HepG2 (cell line): ENCODE data around the gene SIVA1. TPM values are rescaled to one million over a fixed set of nuclear protein-coding genes. Genes with fewer than 3 reads are reported as not detected.

Experiments used
- BCLAF1 ChIP-seq: fragments of 450-650 bp; IDR thresholded peaks from 2 replicates; pipeline ENCODE4 v1.6.1; 2017; ENCODE audit warnings: mild to moderate bottlenecking
- CEBPB ChIP-seq: IDR thresholded peaks from 2 replicates; pipeline ENCODE4 v1.6.1; 2011; ENCODE audit warnings: low read depth, low read length, improper control_type of control experiment, borderline replicate concordance
- FOXO4 ChIP-seq: sonication (generic); formaldehyde crosslinking; conservative IDR thresholded peaks from 2 replicates; pipeline ENCODE4 v1.8.1; 2023; ENCODE audit warnings: missing genetic modification reagents
- GABPB1 ChIP-seq: IDR thresholded peaks from 2 replicates; pipeline ENCODE4 v1.6.1; 2016; ENCODE audit warnings: mild to moderate bottlenecking, missing genetic modification reagents, moderate library complexity, missing compliant biosample characterization
- GATAD2A ChIP-seq: IDR thresholded peaks from 2 replicates; pipeline ENCODE4 v1.6.1; 2016
- HNRNPK ChIP-seq: fragments of 200-400 bp; formaldehyde crosslinking; IDR thresholded peaks from 2 replicates; pipeline ENCODE4 v1.6.1; 2018; ENCODE audit warnings: low read length, low read depth, moderate library complexity, mild to moderate bottlenecking; ENCODE audit not compliant: poor library complexity, severe bottlenecking
- KLF16 ChIP-seq, 2 experiments: sonication (generic) in 1 of 2; formaldehyde crosslinking in 1 of 2; IDR thresholded peaks; 2 replicates each; pipeline versions ENCODE4 v1.6.1 to v1.8.0; 2016 to 2023; ENCODE audit warnings: missing genetic modification reagents in 2 of 2, missing compliant biosample characterization in 1 of 2
- LCORL ChIP-seq, 2 experiments: fragments of 450-650 bp in 1 of 2; sonication (generic) in 1 of 2; formaldehyde crosslinking in 1 of 2; IDR thresholded peaks; 2 replicates each; pipeline versions ENCODE4 v1.5.0 to v1.6.1; 2017 to 2020; ENCODE audit warnings: antibody characterized with exemption in 1 of 2, missing genetic modification reagents in 1 of 2
- MAX ChIP-seq: IDR thresholded peaks from 2 replicates; pipeline ENCODE4 v1.6.1; 2012; ENCODE audit warnings: inconsistent platforms
- NCOA1 ChIP-seq: sonication (generic); formaldehyde crosslinking; IDR thresholded peaks from 2 replicates; pipeline ENCODE4 v1.9.0; 2021; ENCODE audit warnings: missing genetic modification reagents
- NPAS2 ChIP-seq: sonication (generic); formaldehyde crosslinking; IDR thresholded peaks from 2 replicates; pipeline ENCODE4 v1.8.0; 2022; ENCODE audit warnings: mild to moderate bottlenecking, missing genetic modification reagents, borderline replicate concordance
- NR2F6 ChIP-seq, 2 experiments: IDR thresholded peaks; 2 replicates each; pipeline ENCODE4 v1.6.1; 2016; ENCODE audit warnings: antibody characterized with exemption in 1 of 2, mild to moderate bottlenecking in 1 of 2
- RXRA ChIP-seq: sonication (generic); formaldehyde crosslinking; IDR thresholded peaks from 2 replicates; pipeline ENCODE4 v1.5.1; 2020; ENCODE audit warnings: missing genetic modification reagents
- SNAPC2 ChIP-seq: sonication (generic); formaldehyde crosslinking; IDR thresholded peaks from 2 replicates; pipeline ENCODE4 v1.8.1; 2022; ENCODE audit warnings: mild to moderate bottlenecking, missing genetic modification reagents
- ZFP41 ChIP-seq: sonication (generic); formaldehyde crosslinking; IDR thresholded peaks from 2 replicates; pipeline ENCODE4 v1.4.0; 2020; ENCODE audit warnings: mild to moderate bottlenecking, missing genetic modification reagents, borderline replicate concordance
- ZNF18 ChIP-seq: sonication (generic); formaldehyde crosslinking; IDR thresholded peaks from 2 replicates; pipeline ENCODE4 v1.8.0; 2022; ENCODE audit warnings: mild to moderate bottlenecking, missing genetic modification reagents; ENCODE audit not compliant: insufficient replicate concordance
- ZNF333 ChIP-seq: sonication (generic); formaldehyde crosslinking; IDR thresholded peaks from 2 replicates; pipeline ENCODE4 v1.4.0; 2020; ENCODE audit warnings: mild to moderate bottlenecking, missing genetic modification reagents, borderline replicate concordance
- ZNF512 ChIP-seq: sonication (generic); formaldehyde crosslinking; IDR thresholded peaks from 2 replicates; pipeline ENCODE4 v1.4.0; 2020; ENCODE audit warnings: mild to moderate bottlenecking, missing genetic modification reagents
- ZNF7 ChIP-seq: IDR thresholded peaks from 2 replicates; pipeline ENCODE4 v1.6.1; 2016; ENCODE audit warnings: missing biosample characterization, missing genetic modification reagents
- ZNF878 ChIP-seq: sonication (generic); formaldehyde crosslinking; IDR thresholded peaks from 2 replicates; pipeline ENCODE4 v1.8.1; 2023; ENCODE audit warnings: mild to moderate bottlenecking, missing genetic modification reagents, moderate library complexity
- ZNF883 ChIP-seq: sonication (generic); formaldehyde crosslinking; IDR thresholded peaks from 2 replicates; pipeline ENCODE4 v1.5.1; 2020; ENCODE audit warnings: mild to moderate bottlenecking, missing genetic modification reagents; ENCODE audit errors: not compliant biosample characterization
- polyA plus RNA-seq, 8 experiments: library from polyadenylated mRNA; depleted of rRNA in 3 of 8; stranded (reverse) in 7 of 8; unstranded in 1 of 8; fragments of >200 nt; fragmentation: Illumina TruSeq in 4 of 8; extraction: Trizol in 4 of 8; gene quantifications; 2 replicates each; pipeline versions ENCODE4 v1.2.1 to v1.2.3, GENCODE V29; 2011 to 2016; ENCODE audit warnings: low read depth in 4 of 8, missing spikeins in 1 of 8, mixed read lengths in 1 of 8; ENCODE audit not compliant: insufficient read depth in 1 of 8
- total RNA-seq, 5 experiments: library from RNA; depleted of rRNA; stranded (reverse); fragments of >200 nt; fragmentation: Illumina TruSeq; extraction: Trizol; gene quantifications; 2 replicates each; pipeline ENCODE4 v1.2.3, GENCODE V29; 2016; ENCODE audit warnings: low read depth in 1 of 5

SIVA1 gene
- total and polyA plus RNA-seq, 2 of the 13 experiments (the other 11 are each of a cell fraction or from before 2014, with no cell fraction given) = 123 to 186 TPM

GRCh38 chr14:104797115-104798044, 44.4 kb downstream of the SIVA1 start (continued):
- TF ChIP-seq ZNF18 (CRISPR knock-in tag) = no peak
- no peak for TF ChIP-seq NPAS2 (CRISPR knock-in tag)
- 0 out of 2 replicates have a peak, but pooled peaks have one; percentile 37 for TF ChIP-seq NCOA1 (CRISPR knock-in tag)
- TF ChIP-seq SNAPC2 (CRISPR knock-in tag) = no peak
- TF ChIP-seq GATAD2A (CRISPR knock-in tag) = no peak
- no peak for TF ChIP-seq CEBPB
- TF ChIP-seq NR2F6 (IDR thresholded peaks at IDR 0.05) = no peak
- no peak for TF ChIP-seq NR2F6 (CRISPR knock-in tag; IDR thresholded peaks at IDR 0.05)
- no peak for TF ChIP-seq ZFP41 (CRISPR knock-in tag)
- TF ChIP-seq ZNF333 (CRISPR knock-in tag) = no peak
- no peak for TF ChIP-seq RXRA
- TF ChIP-seq LCORL (IDR thresholded peaks at IDR 0.05) = no peak
- peak; percentile 56; the same call in 1 of the 2 replicates for TF ChIP-seq LCORL (CRISPR knock-in tag; IDR thresholded peaks at IDR 0.05)
- no peak for TF ChIP-seq KLF16 (CRISPR knock-in tag; IDR thresholded peaks at IDR 0.05)
- no peak for TF ChIP-seq HNRNPK
- TF ChIP-seq MAX = no peak
- no peak for TF ChIP-seq ZNF7
- peak; percentile 27; the same call in 1 of the 2 replicates for TF ChIP-seq GABPB1
- TF ChIP-seq ZNF878 (CRISPR knock-in tag) = no peak
- TF ChIP-seq ZNF883 (CRISPR knock-in tag) = no peak
- TF ChIP-seq FOXO4 = no peak
- TF ChIP-seq ZNF512 (CRISPR knock-in tag) = no peak
- TF ChIP-seq BCLAF1 = no peak
